ENCODE measurements around the gene PPP1R37. TPM values are rescaled to one million over a fixed set of nuclear protein-coding genes. Genes with fewer than 3 reads are reported as not detected.

PPP1R37 gene
- total and polyA plus RNA-seq, 2 of the 8 experiments (the other 6 are each of a cell fraction or from before 2014, with no cell fraction given) = 14.6 to 25.7 TPM

- Histone ChIP-seq H2AFZ (ENCODE audit: low read length) (no peak overlapping the region), H4K20me1 (replicated peaks in 1 of 2; ENCODE audit: control insufficient read depth in 1 of 2, insufficient read depth in 2 of 2, low read length in 2 of 2) (peaks cover 23 to 24% of the 10 kb centered on the region in 2 experiments), H3K56ac (replicated peaks; ENCODE audit: insufficient read length, low read depth, low read length) (no peak overlapping the region), H2BK12ac (ENCODE audit: low read depth, low read length) (no peak overlapping the region), H3K9ac (replicated peaks in 1 of 4; ENCODE audit: extremely low read depth in 1 of 4, low read depth in 3 of 4, low read length in 3 of 4) (no peak overlapping the region), H2BK20ac (ENCODE audit: low read length) (no peak overlapping the region), H3K18ac (ENCODE audit: extremely low read depth, low read length) (no peak overlapping the region), H3K79me2 (ENCODE audit: control insufficient read depth in 1 of 2, insufficient read depth in 2 of 2, low read length in 2 of 2) (peaks cover 6 to 83% of the 10 kb centered on the region in 2 experiments), H2BK15ac (ENCODE audit: low read length) (no peak overlapping the region), H4K5ac (ENCODE audit: insufficient read length, low read depth, low read length) (no peak overlapping the region), H4K8ac (ENCODE audit: extremely low read depth, insufficient read depth, low read length) (no peak overlapping the region), H3K14ac (ENCODE audit: insufficient read length) (no peak overlapping the region), H3K4me1 (replicated peaks in 1 of 4; ENCODE audit: control insufficient read depth in 3 of 4, insufficient read depth in 4 of 4, low read length in 3 of 4) (peaks cover 0 to 6% (median 2%) of the 10 kb centered on the region in 4 experiments; a peak in 3 of 7 replicates), H3K23me2 (ENCODE audit: low read depth, low read length) (no peaks in the 10 kb centered on the region), H3K27me3 (replicated peaks in 1 of 4; ENCODE audit: control insufficient read depth in 3 of 4, extremely low read depth in 1 of 4, insufficient read depth in 3 of 4, low read length in 3 of 4) (no peaks in the 10 kb centered on the region), H2BK5ac (ENCODE audit: low read depth, low read length) (no peak overlapping the region), H3K23ac (ENCODE audit: insufficient read length) (no peak overlapping the region), H3K4ac (replicated peaks; ENCODE audit: insufficient read length, low read depth, low read length) (no peak overlapping the region), H3K27ac (ENCODE audit: low read depth, low read length) (no peak overlapping the region; the same call in 1 of the 2 replicates), H2BK120ac (replicated peaks; ENCODE audit: low read depth, low read length) (no peak overlapping the region), H3K9me3 (ENCODE audit: insufficient read depth in 2 of 2, low read depth in 1 of 2, low read length in 1 of 2) (no peaks in the 10 kb centered on the region), H3K4me2 (ENCODE audit: insufficient read depth in 1 of 2, low read depth in 2 of 2, low read length in 2 of 2) (no peak overlapping the region), H3K79me1 (ENCODE audit: low read depth, low read length) (peaks cover 29% of the 10 kb centered on the region), H3K36me3 (ENCODE audit: control insufficient read depth in 2 of 4, insufficient read depth in 4 of 4, low read length in 3 of 4) (no peaks in the 10 kb centered on the region), H3K4me3 (ENCODE audit: extremely low read depth in 1 of 4, insufficient read depth in 2 of 4, low read depth in 3 of 4, low read length in 4 of 4) (no peak overlapping the region), H4K91ac (replicated peaks; ENCODE audit: insufficient read length, low read length) (no peak overlapping the region), H2AK5ac (ENCODE audit: low read depth, low read length) (no peak overlapping the region)
- ChIA-PET CTCF (ENCODE audit: partially characterized antibody) (interaction anchor here (1.2 to 8.6 kb wide), 3 partner anchors 13 to 136 kb away, joined by 4 to 73 read pairs (median 11); no protein-coding TSS in a partner anchor), POLR2A (ENCODE audit: partially characterized antibody) (interaction anchor here (0.8 to 6.2 kb wide), 6 partner anchors 12 to 393 kb away, joined by 3 to 30 read pairs (median 4); partner anchors contain the start of gene PPP1R37)
- TF ChIP-seq KDM4A (IDR thresholded peaks at IDR 0.05; ENCODE audit: low read depth, low read length, severe bottlenecking) (no peak), SIRT6 (IDR thresholded peaks at IDR 0.05; ENCODE audit: low read length) (no peak), GABPA (IDR thresholded peaks at IDR 0.05; ENCODE audit: borderline replicate concordance, insufficient read depth, low read length) (no peak), HDAC2 (IDR thresholded peaks at IDR 0.05; ENCODE audit: borderline replicate concordance in 1 of 2, low read depth in 2 of 2, low read length in 2 of 2) (no peak), RFX5 (IDR thresholded peaks at IDR 0.05; ENCODE audit: borderline replicate concordance, low read depth, low read length) (no peak), SP2 (IDR thresholded peaks at IDR 0.05; ENCODE audit: low read length) (no peak), CEBPB (IDR thresholded peaks at IDR 0.05; ENCODE audit: low read depth, low read length) (no peak), CREB1 (IDR thresholded peaks at IDR 0.05) (no peak), NRF1 (IDR thresholded peaks at IDR 0.05; ENCODE audit: low read depth, low read length) (no peak), POLR2A (IDR thresholded peaks at IDR 0.05; ENCODE audit: control extremely low read depth in 1 of 2, low read depth in 2 of 2, low read length in 2 of 2) (no peak), POU5F1 (IDR thresholded peaks at IDR 0.05; ENCODE audit: low read depth, low read length) (no peak), BACH1 (IDR thresholded peaks at IDR 0.05; ENCODE audit: low read length) (no peak), USF2 (IDR thresholded peaks at IDR 0.05; ENCODE audit: low read length) (no peak)
- DNase-seq (ENCODE audit: low read depth in 1 of 2, low spot score in 2 of 2) (no peak), FAIRE-seq (no peak)
- WGBS, 2 experiments (ENCODE audit: extremely low coverage in 1 of 2, insufficient coverage in 1 of 2, insufficient read length in 1 of 2, insufficient replicate concordance in 2 of 2, low coverage in 1 of 2, low lambda C conversion rate in 2 of 2, missing lambda C conversion rate in 1 of 2) = 93% methylated on average over 5 of the region's 5 CpGs; no CpG with 5 or more reads in 1 of the 2 experiments
Observed at GRCh38 chr19:45110851-45111266, 17.9 kb downstream of the PPP1R37 start.
